T1000 (cell line): Measurements from ENCODE around the gene HSPA4.
"Not testable (repeated sequence)": the region's sequence is repeated elsewhere in the genome, so short reads cannot be mapped to it uniquely, and the experiment has no call there.

Source experiments
- DNase-seq: peaks from one replicate; lab custom pipeline; 2025; ENCODE audit warnings: mixed read lengths; lab: John Stamatoyannopoulos, UW

Gene HSPA4

DNA sequence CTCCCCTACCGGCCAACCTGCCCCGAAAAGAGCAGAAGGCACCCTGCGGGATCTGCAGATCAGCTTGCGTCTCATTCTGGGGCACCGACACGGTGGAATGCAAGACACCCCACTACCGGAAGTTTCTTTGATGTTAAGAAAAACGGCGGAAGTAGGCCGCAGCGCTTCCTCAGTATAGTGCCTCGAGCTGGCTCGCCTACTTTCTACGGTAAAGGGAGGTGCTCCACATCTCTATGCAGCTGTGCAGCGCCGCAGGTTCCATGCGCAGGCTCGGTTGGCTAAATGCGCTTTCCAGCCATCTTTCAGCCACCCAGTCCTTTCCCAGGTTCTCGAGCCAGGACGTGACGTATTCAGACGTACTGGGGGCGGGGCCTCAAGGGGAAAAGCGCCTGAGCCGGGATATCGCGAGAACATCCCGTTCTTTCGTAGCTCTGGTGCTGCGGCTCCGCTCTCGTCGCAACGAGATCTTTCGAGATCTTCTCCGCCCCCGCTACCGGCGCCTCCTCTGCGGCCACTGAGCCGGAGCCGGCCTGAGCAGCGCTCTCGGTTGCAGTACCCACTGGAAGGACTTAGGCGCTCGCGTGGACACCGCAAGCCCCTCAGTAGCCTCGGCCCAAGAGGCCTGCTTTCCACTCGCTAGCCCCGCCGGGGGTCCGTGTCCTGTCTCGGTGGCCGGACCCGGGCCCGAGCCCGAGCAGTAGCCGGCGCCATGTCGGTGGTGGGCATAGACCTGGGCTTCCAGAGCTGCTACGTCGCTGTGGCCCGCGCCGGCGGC lies at the start of gene HSPA4:
Gene HSPA4, plus strand, starts transcription at position 472 of the 775 bp plus-strand sequence. Its CDS starts 238 bp downstream, at position 710.
- DNase-seq, result peak; percentile 91

DNA sequence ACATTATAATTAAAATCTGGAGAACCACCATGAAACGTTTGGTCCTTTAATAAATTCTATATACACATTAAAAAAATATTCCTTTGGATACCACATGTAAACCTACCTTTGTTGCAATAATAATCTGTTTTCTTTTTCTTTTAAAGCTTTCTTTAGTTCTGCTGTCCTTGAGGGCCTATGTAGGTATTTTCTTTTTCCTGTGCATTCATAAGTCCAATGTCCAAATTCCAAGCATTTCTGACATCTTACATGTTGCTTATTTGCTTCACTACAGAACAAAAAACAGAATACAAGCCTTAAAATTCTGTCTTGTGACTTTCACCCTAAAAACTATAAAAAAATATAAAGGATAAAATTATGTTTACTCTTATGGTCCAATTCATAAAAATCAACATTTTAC lies 45.2 kb upstream of the HSPA4 start:
- DNase-seq, result no peak

DNA sequence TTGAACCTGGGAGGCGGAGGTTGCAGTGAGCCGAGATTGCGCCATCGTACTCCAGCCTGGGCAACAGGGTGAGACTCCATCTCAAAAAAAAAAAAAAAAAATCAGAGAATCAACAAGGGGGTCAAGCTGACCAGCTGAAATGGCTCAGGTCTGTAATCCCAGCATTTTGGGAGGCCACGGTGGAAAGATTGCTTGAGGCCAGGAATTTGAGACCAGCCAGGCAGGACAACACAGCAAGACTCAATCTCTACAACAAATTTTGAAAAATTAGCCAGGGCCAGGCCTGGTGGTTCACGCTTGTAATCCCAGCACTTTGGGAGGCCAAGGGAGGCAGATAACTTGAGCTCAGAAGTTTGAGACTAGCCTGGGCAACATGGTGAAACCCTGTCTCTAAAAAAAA lies 43.4 kb upstream of the HSPA4 start:
- not testable (repeated sequence) for DNase-seq

DNA sequence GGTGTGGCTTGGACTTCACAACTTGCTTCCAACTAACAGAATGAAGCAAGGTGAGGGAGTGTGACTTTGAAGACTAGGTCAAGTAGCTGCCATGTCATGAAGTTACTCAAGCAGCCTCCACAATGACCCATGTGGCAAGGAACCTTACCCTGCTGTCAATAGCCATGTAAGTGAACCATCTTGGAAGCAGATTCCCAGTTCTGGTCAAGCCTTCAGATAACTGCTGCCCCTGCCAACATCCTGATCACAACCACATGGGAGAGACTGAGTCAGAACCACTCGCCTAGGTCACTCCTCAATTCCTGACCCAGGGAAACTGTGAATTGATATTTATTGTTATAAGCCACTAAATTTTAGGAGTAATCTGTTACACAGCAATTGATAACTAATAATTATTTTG lies 36.3 kb upstream of the HSPA4 start:
- no peak for DNase-seq

DNA sequence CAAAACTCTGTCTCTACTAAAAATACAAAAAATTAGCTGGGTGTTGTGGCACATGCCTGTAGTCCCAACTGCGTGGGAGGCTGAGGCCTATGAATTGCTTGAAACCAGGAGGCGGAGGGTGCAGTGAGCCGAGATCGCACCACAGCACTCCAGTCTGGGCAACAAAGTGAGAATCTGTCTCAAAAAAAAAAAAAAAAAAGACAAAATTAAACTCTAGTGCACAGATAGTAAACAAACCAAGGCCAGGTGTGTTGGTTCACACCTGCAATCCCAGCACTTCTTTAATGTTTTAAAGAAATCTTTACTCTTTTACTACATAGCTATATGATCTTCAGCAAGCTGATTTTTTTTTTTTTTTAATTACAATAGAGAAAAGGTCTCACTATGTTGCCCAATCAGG lies 33.8 kb upstream of the HSPA4 start:
- DNase-seq, result no peak

DNA sequence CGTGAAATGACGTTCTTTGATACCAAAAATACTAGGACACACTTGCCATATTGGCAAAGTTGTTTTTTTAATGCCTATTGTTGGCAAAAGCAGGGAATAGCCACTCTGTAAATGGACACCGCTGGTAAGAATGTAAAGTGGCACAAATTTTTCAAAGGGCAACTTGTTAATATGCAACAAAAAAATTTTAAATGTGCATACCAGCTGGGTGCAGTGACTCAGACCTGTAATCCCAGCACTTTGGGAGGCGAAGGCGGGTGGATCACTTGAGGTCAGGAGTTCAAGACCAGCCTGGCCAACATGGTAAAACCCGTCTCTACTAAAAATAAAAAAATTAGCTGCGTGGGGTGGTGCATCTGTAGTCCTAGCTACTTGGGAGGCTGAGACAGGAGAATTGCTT lies 32.3 kb upstream of the HSPA4 start:
- not testable (repeated sequence) for DNase-seq

DNA sequence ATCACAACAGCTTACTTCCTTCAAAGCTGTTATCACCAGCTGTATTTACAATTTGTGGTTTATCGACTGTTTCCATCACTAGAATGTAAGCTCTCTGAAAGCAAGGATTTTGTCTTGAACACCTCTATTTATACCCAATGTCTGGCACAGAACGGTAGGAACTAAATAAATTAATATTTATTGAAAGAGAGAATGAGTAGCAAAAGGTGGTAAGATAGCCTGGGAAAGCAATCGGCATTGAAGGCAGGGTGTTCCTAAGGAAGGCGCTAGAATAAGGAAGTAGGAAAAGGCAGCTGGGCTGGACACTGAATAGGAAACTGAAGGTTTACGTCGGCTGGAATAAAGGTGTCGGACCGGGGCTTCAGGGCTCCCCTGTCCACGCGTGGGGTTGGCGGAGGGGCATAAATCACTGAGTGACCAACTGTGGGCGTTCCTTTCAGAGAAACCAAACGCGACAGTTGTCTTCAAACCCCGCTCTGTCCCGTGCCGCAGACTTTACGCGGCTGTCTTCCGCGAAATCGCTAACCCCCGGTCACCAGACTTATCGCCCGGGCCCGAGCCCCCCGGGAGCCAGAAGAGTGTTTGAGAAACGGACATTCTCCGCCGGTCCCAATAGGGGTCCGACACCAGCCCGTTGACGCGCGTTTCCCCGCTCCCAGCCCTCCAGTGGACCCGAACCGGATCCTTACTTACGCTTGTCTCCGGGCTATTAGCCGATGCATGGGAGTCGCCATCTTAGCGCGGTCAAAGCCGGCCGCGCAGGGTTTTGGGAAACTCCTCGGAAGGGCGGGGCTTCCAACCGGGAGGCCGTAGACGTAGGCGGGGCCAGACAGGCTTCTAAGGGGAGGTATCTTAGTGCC lies 25.8 kb upstream of the HSPA4 start, which contains the start of gene ZCCHC10:
Gene ZCCHC10, minus strand, starts transcription at position 746 of the 860 bp plus-strand sequence. Its CDS starts 12 bp downstream, at position 734.
- DNase-seq, result peak; percentile 81

DNA sequence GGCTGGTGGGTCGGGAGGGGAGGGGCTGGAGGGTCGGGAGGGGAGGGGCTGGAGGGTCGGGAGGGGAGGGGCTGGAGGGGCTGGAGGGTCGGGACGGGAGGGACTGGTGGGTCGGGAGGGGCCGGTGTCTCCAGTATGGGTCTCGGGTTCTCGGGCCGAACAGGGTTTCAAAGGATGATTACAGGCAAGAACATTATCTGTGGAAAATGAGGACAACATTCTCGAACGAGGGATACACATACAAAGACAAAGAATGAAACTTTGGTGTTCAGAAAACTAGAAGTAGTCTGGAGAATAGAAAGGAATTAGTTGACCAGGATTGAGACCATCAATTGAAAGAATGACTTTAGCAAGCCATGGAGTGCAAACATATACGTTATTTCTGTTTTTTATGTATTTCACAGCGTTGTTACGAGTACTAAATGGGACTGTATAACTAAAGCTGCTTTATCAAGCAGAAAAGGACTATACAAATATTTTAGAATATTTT lies 25.1 kb upstream of the HSPA4 start:
- no peak for DNase-seq

DNA sequence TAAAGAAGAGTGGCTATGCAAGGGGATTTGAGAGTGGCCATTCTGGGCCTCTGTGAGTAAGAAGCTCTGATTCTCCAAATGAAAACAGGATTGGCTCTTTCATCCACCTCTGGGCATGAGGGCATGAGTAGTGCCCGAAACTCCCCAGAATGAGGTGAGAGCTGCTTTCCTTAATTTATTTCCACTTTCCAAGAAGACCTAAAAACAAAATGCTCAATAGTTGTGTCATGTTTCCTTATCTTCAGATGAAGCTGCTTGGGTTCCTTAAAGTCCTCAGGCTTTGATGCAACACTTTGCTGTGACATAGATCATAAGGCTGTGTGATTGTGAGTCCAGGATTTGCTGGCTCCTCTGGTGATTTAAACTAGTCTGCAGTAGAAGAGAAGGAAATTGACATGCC lies 22.4 kb upstream of the HSPA4 start:
- no peak for DNase-seq

DNA sequence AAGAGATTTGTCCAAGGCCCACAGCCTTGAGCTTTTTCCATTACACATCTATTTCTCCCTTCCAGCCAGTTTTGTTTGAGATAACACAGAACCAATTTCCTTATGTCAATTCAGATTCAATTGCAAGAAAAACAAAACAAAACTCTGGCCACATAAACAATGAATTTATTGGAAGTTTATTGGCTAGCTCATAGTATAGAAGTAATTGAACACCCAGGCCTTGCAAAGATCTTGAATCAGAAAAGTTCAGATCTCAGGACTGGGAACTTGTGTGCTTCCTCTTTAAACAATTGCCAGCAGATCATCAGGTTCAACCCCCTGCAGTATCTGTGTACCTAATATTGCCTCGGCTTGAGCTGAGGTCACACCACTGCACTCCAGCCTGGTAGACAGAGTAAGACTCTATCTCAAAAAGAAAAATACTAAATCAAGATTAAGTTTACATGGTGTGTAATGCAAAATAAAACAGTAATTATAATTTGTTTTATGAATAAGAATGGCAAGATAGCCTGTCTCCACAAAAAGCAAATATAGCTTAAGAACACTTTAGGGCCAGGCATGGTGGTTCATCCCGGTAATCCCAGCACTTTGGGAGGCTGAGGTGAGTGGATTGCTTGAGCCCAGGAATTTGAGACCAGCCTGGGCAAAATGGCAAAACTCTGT lies 21.3 kb upstream of the HSPA4 start:
- DNase-seq, result no peak

DNA sequence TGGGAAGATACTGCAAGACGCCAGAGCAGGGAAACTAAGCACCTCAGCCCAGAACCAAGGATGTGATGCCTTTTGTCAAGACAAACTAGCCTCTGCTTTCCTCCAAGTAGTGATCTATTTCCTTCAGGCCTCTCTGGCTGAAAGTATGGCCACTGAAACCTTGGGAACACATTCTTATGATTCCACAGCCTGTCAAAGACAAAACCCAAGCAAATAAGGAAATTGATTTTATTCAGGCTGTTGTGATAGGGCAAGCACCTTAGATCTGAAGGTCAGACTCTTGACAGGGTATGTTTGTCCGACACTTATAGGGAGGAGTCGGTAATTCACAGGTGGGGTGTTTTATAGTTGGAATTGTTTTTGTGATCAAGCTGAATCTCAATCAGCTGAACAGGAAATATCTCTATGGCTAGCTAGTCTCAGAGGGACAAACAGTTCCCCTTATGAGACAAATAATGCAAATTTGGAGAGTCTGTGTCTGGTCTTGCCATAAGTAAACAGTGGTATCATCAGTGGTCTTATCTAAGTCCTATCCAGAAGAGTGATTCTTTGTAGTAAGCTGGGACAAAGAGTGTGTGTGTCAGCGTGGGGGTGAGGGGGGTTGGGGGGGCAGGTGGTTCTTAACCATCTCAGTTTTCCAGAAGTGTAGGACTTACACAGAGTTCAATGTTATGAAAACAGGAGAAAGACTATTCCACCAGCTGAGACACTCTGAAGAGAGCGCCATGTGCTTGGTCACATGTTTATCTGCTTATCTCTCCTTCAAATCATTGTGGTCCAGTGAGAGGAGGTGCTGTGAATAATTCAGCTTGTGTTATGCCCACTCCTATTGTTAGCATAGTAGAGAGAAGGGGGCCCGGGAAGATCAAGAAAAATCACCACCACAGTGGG lies 18.7 kb upstream of the HSPA4 start:
- no peak for DNase-seq

DNA sequence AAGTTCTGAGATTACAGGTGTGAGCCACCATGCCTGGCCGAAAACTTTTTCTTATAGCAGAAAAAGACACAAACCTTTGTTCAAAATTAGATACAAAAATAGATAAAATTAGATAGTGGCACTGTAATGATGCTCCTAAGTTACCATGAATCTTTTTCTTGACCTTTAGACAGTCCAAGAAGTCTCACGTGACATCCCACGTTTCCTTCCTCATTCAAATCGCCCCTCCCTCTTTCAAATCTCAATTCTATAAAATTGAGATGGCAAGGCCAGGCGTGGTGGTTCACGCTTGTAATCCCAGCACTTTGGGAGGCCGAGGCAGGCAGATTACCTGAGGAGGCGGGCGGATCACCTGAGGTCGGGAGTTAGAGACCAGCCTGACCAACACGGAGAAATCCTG lies 17.7 kb upstream of the HSPA4 start:
- DNase-seq, result no peak

DNA sequence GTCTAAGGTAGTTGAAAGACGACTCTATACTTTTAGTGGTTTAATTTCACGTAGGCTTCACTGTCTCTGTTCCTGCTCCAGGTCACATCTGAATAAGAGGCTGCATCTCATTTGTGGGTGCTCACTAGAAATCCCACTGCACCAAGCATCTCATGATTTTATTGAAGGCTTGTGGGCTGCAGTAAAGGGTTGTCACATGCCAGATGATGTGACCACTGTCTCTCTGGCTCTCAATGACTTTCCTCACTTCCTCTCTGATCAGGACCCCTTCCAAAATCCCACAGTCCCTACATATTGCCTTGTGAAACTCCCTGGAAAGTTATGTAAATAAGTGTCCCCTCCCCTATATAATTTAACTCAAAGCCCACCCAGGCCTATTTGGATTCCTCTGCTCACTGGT lies 16.6 kb upstream of the HSPA4 start:
- DNase-seq, result no peak

DNA sequence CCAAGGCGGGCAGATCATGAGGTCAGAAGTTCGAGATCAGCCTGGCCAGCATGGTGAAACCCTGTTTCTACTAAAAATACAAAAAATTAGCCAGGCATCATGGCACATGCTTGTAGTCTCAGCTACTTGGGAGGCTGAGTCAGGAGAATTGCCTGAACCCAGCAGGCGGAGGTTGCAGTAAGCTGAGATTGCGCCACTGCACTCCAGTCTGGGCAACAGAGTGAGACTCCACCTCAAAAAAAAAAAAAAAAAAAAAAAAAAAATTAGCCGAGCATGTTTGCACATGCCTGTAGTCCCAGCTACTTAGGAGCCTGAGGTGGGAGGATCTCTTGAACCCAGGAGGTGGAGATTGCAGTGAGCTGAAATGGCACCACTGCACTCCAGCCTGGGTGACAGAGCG lies 15.1 kb upstream of the HSPA4 start:
- not testable (repeated sequence) for DNase-seq

DNA sequence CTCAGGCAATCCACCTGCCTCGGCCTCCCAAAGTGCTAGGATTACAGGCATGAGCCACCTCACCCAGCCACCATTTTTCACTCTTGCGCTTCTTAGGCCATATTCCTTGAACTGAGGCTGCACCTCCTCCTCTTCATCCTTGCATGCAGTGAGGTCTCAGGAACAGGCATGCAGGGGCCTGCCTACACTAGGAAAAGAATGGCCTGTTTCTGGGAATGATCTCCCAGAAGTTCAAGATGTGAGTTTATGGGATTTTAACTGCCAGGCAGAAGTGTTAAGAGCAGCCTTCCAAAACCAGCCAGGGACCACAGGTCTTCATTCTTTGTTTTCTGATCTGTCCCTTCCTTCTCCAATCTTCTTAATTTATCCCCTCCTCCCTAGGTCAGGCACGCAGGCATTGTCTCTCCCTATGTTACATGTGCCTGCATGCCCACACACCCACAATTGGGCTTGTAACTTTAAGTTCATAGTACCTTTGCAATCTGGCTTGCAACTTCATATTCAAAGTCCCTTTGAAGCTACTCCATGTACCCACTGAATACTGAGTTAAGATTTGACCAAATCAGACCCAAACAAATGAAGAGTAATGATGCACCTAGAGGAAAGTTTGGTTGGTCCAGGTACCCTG lies 10.5 kb upstream of the HSPA4 start:
- DNase-seq, result no peak

DNA sequence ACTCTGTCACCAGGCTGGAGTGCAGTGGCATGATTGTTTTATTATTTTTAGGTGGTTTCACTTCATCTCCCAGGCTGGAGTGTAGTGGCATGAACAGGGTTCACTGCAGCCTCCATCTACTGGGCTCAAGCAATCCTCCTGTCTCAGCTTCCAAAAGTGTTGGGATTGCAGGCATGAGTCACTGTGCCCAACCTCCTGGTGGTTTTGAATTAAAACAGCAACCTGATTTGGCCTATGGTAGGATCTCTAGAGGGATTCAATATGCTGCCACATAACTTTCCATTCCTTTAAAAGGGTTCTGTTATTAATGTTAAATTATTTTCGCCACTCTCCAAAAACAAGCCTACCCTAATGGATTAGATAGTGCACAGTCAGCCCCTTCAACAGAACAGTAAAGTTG lies 9.9 kb upstream of the HSPA4 start:
- DNase-seq, result no peak

DNA sequence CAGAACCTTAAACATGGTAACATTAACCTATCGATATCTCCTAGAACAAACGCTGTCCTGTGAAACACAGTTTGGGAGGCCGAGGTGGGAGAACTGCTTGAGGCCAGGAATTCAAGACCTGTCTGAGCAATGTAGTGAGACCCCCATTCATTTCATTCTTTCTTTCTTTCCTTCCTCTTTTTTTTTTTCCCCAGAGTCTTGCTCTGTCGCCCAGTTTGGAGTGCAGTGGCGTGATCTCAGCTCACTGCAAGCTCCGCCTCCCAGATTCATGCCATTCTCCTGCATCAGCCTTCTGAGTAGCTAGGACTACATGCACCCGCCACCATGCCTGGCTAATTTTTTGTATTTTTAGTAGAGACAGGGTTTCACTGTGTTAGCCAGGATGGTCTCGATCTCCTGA lies 5.3 kb upstream of the HSPA4 start:
- not testable (repeated sequence) for DNase-seq

DNA sequence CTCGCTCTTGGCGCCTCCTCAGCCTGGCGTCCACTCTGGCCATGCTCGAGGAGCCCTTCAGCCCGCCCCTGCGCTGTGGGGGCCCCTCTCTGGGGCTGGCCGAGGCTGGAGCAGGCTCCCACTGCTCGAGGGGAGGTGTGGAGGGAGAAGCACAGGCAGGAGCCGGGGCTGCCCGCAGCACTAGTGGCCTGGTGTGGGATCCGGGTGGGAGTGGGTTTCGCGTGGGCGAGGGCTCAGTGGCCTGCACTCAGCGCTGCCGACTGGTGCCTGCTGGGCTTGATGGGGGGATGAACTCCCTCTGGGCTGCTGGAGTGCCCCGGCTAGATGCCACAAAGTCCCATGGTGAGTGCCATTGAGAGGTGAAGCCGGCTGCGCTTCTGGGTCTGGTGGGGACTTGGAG lies 4.4 kb upstream of the HSPA4 start:
- no peak for DNase-seq

DNA sequence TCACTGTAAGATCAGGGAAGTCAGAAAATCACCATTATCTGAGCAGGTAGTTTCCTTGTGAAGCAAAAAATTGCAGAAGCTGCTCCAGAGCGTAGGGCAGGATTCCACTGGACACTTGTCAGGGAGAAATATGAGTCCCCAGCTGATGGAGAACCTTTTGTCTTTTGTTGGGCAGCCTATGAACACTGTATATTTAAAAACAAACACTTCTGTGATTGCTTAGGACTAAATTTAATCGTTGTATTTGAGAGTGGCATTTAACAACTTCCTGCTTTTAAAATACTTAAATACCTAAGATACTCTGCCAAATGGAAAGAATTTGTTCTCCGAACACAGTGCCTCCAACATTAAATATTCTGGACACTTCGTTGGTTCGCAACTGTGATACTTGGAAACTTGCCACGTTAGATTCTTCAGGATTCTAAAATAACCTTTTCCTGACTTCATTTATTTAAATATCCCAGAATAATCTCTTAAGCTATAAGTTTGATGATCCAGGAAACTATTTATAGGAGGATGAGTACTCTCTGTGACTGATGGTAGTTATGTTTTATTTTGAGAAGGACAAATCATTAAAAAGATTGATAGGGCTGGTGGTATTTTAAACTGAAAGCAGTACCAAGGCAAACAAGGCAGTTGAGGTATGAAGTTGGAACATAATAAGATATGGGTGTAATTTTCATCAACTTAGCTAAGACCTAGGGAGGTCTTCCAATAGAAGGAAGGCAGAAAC lies 2.7 kb upstream of the HSPA4 start:
- no peak for DNase-seq

DNA sequence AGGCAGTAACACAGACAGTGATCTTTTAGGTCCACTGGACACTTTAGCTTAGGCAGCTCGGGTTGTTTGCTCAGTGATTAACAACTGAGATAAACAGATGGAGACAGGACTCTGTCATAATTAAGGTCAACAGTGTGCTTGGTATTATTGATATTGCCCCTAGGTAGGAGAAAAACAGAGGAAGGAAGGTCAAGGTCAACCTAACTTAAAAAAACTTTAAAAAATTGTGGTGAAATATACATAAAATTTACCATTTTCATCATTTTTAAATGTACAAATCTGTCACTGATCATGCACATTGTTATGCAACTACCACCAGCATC lies 2.1 kb upstream of the HSPA4 start:
- DNase-seq, result no peak
